ENCODE data around the gene STK32C.
"Not testable (repeated sequence)": the region's sequence is repeated elsewhere in the genome, so short reads cannot be mapped to it uniquely, and the experiment has no call there.

Gene STK32C

GRCh38 chr10:132339276-132339675, 31.5 kb upstream of the STK32C start:
- Histone ChIP-seq H3K9me3 (ENCODE audit: control insufficient read depth in 2 of 2, low read length in 2 of 2) (no peaks in the 10 kb centered on the region), H3K4me1 (ENCODE audit: control insufficient read depth in 2 of 2, insufficient read depth in 2 of 2, low read length in 2 of 2) (no peaks in the 10 kb centered on the region), H3K4me3 (ENCODE audit: low read length in 2 of 2) (no peak overlapping the region), H3K27me3 (ENCODE audit: control insufficient read depth in 2 of 2, insufficient read depth in 2 of 2, low read length in 2 of 2) (no peaks in the 10 kb centered on the region), H3K9ac (ENCODE audit: low read depth in 1 of 2, low read length in 2 of 2) (no peak overlapping the region), H3K27ac (ENCODE audit: low read depth in 2 of 2, low read length in 2 of 2) (no peak overlapping the region), H3K36me3 (ENCODE audit: control insufficient read depth in 2 of 2, insufficient read depth in 2 of 2, low read length in 2 of 2) (no peaks in the 10 kb centered on the region)

DNA sequence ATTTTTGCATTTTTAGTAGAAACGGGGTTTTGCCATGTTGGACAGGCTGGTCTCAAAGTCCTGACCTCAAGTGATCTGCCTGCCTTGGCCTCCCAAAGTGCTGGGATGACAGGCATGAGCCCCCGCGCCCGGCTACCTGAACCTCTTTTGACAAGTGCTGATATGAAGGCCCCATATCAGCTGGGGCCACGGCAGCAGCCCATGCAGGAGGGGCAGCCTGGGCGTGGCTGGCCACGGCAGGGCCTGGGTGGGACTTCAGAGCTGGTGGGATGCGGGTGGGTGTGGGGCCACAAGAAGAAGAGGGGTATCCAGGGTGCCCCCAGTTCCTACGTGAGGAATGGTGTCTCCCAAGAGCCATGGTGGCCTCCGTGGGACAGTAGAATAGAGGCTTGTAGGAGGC, 31.1 kb upstream of the STK32C start:
- H3K4me1 ChIP-seq (ENCODE audit: control insufficient read depth in 2 of 2, insufficient read depth in 2 of 2, low read length in 2 of 2) = no peaks in the 10 kb centered on the region
- no peaks in the 10 kb centered on the region for H3K36me3 ChIP-seq (ENCODE audit: control insufficient read depth in 2 of 2, insufficient read depth in 2 of 2, low read length in 2 of 2)
- no peak overlapping the region for H3K9ac ChIP-seq (ENCODE audit: low read depth in 1 of 2, low read length in 2 of 2)
- no peaks in the 10 kb centered on the region for H3K27me3 ChIP-seq (ENCODE audit: control insufficient read depth in 2 of 2, insufficient read depth in 2 of 2, low read length in 2 of 2)
- no peaks in the 10 kb centered on the region for H3K9me3 ChIP-seq (ENCODE audit: control insufficient read depth in 2 of 2, low read length in 2 of 2)
- no peak overlapping the region for H3K27ac ChIP-seq (ENCODE audit: low read depth in 2 of 2, low read length in 2 of 2)
- H3K4me3 ChIP-seq (ENCODE audit: low read length in 2 of 2) = no peak overlapping the region

DNA sequence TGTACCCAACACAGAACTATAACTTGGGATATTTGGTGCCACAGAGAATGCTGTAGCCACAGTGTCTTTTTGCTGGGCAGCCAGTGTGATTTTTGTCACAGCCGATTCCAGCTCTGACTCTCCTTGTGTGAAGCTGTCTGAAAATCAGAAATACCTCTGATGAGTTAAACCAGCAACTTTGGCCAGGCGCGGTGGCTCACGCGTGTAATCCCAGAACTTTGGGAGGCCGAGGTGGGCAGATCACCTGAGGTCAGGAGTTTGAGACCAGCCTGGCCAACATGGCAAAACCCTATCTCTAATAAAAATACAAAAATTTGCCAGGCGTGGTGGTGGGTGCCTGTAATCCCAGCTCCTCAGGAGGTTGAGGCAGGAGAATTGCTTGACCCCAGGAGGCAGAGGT, 30.1 kb upstream of the STK32C start:
- not testable (repeated sequence) for H3K36me3 ChIP-seq (ENCODE audit: control insufficient read depth in 2 of 2, insufficient read depth in 2 of 2, low read length in 2 of 2); H3K27me3 ChIP-seq (ENCODE audit: control insufficient read depth in 2 of 2, insufficient read depth in 2 of 2, low read length in 2 of 2); H3K27ac ChIP-seq (ENCODE audit: low read depth in 2 of 2, low read length in 2 of 2); H3K9ac ChIP-seq (ENCODE audit: low read depth in 1 of 2, low read length in 2 of 2); H3K4me3 ChIP-seq (ENCODE audit: low read length in 2 of 2); H3K9me3 ChIP-seq (ENCODE audit: control insufficient read depth in 2 of 2, low read length in 2 of 2); H3K4me1 ChIP-seq (ENCODE audit: control insufficient read depth in 2 of 2, insufficient read depth in 2 of 2, low read length in 2 of 2)

DNA sequence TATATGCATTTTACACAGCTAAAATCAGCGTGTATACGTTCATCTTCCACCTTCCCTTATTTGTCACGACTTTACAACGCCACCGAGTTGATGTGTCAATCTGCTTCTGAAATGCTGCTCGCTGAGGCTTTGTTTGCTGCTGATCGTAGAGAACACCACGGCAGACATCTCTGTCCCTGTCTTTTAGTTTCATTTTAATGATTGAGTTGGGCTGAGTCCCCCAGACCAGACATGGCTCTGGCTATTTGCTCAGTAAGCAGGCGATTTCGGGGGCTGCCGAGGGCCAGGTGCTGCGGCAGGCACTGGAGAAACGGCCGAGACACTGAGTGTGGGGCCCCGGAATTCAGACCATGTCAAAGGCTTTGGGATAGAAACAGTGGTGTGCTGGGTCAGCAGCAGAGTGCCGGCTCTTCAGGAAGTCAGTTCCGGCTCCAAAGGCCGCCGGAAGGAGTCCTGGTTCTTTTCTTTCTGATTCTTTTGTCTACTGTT, 29.2 kb upstream of the STK32C start:
- Histone ChIP-seq H3K27me3 (ENCODE audit: control insufficient read depth in 2 of 2, insufficient read depth in 2 of 2, low read length in 2 of 2) (no peaks in the 10 kb centered on the region), H3K9ac (ENCODE audit: low read depth in 1 of 2, low read length in 2 of 2) (peak overlapping the region; percentile 35 to 71), H3K9me3 (ENCODE audit: control insufficient read depth in 2 of 2, low read length in 2 of 2) (no peaks in the 10 kb centered on the region), H3K4me3 (ENCODE audit: low read length in 2 of 2) (peak overlapping the region; percentile 56 to 69), H3K27ac (ENCODE audit: low read depth in 2 of 2, low read length in 2 of 2) (peak overlapping the region; percentile 62), H3K36me3 (ENCODE audit: control insufficient read depth in 2 of 2, insufficient read depth in 2 of 2, low read length in 2 of 2) (no peaks in the 10 kb centered on the region), H3K4me1 (ENCODE audit: control insufficient read depth in 2 of 2, insufficient read depth in 2 of 2, low read length in 2 of 2) (peaks cover 5 to 6% of the 10 kb centered on the region in 2 donors)

DNA sequence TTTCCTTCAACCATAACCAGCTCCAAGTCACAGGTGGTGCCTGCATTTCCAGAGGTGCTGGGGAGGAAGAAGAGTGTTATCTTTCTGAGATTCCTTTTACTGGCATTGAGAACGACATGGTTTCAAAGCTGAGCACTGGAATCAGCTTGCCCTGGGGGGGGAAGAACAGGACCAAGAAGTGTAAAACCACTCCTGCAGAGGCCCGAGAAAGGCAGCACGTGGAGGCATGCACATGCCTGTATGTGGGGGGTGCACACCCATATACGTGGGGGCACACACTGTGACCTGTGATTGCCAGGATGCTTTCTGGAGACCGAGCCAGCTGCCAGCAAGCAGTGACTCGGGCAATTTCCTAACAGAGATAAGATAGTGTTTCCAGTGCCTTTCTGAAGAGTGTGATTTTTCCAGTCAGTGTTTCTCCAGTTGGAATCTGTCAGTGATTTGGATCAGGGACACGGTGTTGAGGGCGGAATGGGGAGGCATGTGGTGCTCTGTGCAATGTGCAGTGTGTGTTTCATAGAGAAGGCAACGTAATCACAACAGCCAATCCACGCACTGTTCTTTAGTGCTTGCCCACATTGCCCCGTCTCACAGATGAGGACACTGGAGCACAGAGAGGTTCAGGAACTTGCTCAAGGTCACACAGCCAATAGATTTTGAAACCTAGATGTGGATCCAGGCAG, 28.5 kb upstream of the STK32C start:
- Histone ChIP-seq H3K9ac (ENCODE audit: low read depth in 1 of 2, low read length in 2 of 2) (no peak overlapping the region), H3K4me3 (ENCODE audit: low read length in 2 of 2) (peak overlapping the region; percentile 56 to 69), H3K27ac (ENCODE audit: low read depth in 2 of 2, low read length in 2 of 2) (peak overlapping the region in 1 of 2 donors; percentile 11), H3K27me3 (ENCODE audit: control insufficient read depth in 2 of 2, insufficient read depth in 2 of 2, low read length in 2 of 2) (no peaks in the 10 kb centered on the region), H3K36me3 (ENCODE audit: control insufficient read depth in 2 of 2, insufficient read depth in 2 of 2, low read length in 2 of 2) (no peaks in the 10 kb centered on the region), H3K4me1 (ENCODE audit: control insufficient read depth in 2 of 2, insufficient read depth in 2 of 2, low read length in 2 of 2) (peaks cover 5 to 9% of the 10 kb centered on the region in 2 donors), H3K9me3 (ENCODE audit: control insufficient read depth in 2 of 2, low read length in 2 of 2) (no peaks in the 10 kb centered on the region)

DNA sequence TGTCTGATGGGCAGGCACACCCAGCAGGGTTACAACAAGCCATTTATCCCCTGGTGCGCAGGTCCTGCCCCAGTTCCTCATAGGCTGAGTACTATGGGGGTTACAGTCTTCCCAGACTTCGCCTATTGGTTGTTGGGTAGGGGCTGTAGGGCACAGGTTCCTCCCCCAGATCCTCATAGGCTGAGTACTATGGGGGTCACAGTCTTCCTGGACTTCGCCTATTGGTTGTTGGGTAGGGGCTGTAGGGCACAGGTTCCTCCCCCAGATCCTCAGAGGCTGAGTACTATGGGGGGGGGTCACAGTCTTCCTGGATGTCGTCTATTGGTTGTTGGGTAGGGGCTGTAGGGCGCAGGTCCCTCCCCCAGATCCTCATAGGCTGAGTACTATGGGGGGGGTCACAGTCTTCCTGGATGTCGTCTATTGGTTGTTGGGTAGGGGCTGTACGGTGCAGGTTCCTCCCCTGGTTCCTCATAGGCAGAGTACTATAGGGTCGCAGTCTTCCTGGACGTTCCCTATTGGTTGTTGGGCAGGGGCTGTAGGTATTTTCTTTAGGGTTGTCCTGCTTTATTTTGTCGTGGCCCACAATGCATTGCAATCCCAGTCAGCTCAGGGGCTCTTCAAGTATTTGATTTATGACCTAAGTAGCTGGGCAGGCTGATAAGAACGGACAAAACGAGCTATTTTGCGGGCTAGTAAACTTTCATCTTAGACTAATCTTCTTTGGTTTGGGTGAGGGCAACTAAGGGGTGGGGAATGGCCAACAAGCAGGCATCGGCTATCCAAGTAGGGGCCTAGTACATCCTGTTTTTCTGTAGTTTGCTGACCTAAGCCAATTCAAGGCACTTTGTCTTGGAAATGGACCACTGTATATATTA, 27.7 kb upstream of the STK32C start:
- Histone ChIP-seq H3K4me1 (ENCODE audit: control insufficient read depth in 2 of 2, insufficient read depth in 2 of 2, low read length in 2 of 2) (peaks cover 7 to 10% of the 10 kb centered on the region in 2 donors), H3K9me3 (ENCODE audit: control insufficient read depth in 2 of 2, low read length in 2 of 2) (no peaks in the 10 kb centered on the region), H3K27me3 (ENCODE audit: control insufficient read depth in 2 of 2, insufficient read depth in 2 of 2, low read length in 2 of 2) (no peaks in the 10 kb centered on the region), H3K4me3 (ENCODE audit: low read length in 2 of 2) (no peak overlapping the region), H3K9ac (ENCODE audit: low read depth in 1 of 2, low read length in 2 of 2) (no peak overlapping the region), H3K27ac (ENCODE audit: low read depth in 2 of 2, low read length in 2 of 2) (peak overlapping the region in 1 of 2 donors; percentile 11), H3K36me3 (ENCODE audit: control insufficient read depth in 2 of 2, insufficient read depth in 2 of 2, low read length in 2 of 2) (no peaks in the 10 kb centered on the region)

DNA sequence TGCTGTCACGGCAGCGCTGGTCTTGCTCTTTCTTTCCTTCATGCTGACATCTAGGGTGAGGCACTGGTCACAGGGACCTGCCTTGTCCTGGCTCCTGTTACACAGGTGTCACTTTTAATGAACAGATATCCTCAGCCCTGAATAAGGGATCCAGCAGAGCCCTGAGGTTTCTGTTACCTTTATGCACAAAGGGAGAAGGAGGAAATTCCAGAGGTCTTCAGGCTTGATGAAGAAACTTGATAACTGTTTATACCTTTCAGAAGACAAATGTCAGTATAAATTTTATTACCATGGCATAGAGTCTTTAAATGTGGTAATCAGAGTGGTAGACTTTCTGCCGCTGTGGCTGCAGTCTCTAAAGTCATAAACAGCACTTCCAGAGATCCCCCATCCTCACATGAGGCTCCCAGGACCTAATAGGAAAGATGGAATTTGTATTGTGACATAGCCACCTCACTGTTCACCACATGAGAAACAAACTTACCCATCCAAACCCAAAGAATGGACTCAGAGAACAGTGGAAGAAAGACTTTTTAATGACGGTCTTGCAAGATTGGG, 27.0 kb upstream of the STK32C start:
- Histone ChIP-seq H3K27ac (ENCODE audit: low read depth in 2 of 2, low read length in 2 of 2) (no peak overlapping the region), H3K36me3 (ENCODE audit: control insufficient read depth in 2 of 2, insufficient read depth in 2 of 2, low read length in 2 of 2) (no peaks in the 10 kb centered on the region), H3K9ac (ENCODE audit: low read depth in 1 of 2, low read length in 2 of 2) (no peak overlapping the region), H3K27me3 (ENCODE audit: control insufficient read depth in 2 of 2, insufficient read depth in 2 of 2, low read length in 2 of 2) (no peaks in the 10 kb centered on the region), H3K9me3 (ENCODE audit: control insufficient read depth in 2 of 2, low read length in 2 of 2) (no peaks in the 10 kb centered on the region), H3K4me3 (ENCODE audit: low read length in 2 of 2) (no peak overlapping the region), H3K4me1 (ENCODE audit: control insufficient read depth in 2 of 2, insufficient read depth in 2 of 2, low read length in 2 of 2) (peaks cover 11 to 13% of the 10 kb centered on the region in 2 donors)

DNA sequence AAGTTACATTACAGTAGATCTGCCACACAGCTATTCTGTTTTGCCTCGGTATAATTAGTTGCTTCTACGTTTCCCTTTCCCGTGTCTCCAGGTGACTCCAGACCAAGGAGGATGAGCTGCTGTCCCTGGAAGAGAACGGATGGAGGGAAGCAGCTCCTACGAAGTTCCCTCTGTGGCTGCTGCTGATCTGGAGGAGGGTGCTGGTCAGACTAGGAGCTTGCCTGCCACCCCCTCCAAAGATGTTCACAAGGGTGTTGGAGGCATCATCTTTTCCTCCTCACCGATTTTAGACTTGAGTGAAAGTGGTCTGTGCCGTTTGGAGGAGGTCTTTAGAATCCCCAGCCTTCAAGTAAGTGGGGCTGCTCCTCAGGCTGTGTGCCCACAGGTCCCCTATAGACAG, 25.6 kb upstream of the STK32C start:
- Histone ChIP-seq H3K4me3 (ENCODE audit: low read length in 2 of 2) (no peak overlapping the region), H3K4me1 (ENCODE audit: control insufficient read depth in 2 of 2, insufficient read depth in 2 of 2, low read length in 2 of 2) (peaks cover 11 to 13% of the 10 kb centered on the region in 2 donors), H3K36me3 (ENCODE audit: control insufficient read depth in 2 of 2, insufficient read depth in 2 of 2, low read length in 2 of 2) (no peaks in the 10 kb centered on the region), H3K27me3 (ENCODE audit: control insufficient read depth in 2 of 2, insufficient read depth in 2 of 2, low read length in 2 of 2) (no peaks in the 10 kb centered on the region), H3K27ac (ENCODE audit: low read depth in 2 of 2, low read length in 2 of 2) (no peak overlapping the region), H3K9ac (ENCODE audit: low read depth in 1 of 2, low read length in 2 of 2) (no peak overlapping the region), H3K9me3 (ENCODE audit: control insufficient read depth in 2 of 2, low read length in 2 of 2) (no peaks in the 10 kb centered on the region)

DNA sequence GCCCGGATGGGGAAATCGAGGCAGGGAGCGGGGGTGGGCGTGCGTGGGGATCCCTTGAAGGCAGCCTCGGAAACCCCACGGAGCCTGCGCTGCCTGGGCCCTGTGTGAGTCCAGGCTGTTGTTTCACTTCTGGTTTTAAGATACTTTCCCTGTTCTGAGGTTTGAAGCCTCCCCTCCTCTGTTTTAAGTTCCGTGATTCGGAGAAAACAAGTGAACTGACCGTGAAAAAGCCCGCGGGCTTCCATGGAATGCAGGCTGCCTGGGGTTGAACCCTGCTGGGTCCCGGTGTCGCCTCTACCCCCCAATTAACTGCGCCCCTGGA, 24.6 kb upstream of the STK32C start:
- H3K27me3 ChIP-seq (ENCODE audit: control insufficient read depth in 2 of 2, insufficient read depth in 2 of 2, low read length in 2 of 2) = no peaks in the 10 kb centered on the region
- H3K9ac ChIP-seq (ENCODE audit: low read depth in 1 of 2, low read length in 2 of 2) = peak overlapping the region; percentile 74 to 83
- H3K9me3 ChIP-seq (ENCODE audit: control insufficient read depth in 2 of 2, low read length in 2 of 2) = no peaks in the 10 kb centered on the region
- peaks cover 11 to 13% of the 10 kb centered on the region in 2 donors for H3K4me1 ChIP-seq (ENCODE audit: control insufficient read depth in 2 of 2, insufficient read depth in 2 of 2, low read length in 2 of 2)
- H3K4me3 ChIP-seq (ENCODE audit: low read length in 2 of 2) = peak overlapping the region; percentile 78 to 99
- H3K27ac ChIP-seq (ENCODE audit: low read depth in 2 of 2, low read length in 2 of 2) = peak overlapping the region; percentile 82 to 83
- H3K36me3 ChIP-seq (ENCODE audit: control insufficient read depth in 2 of 2, insufficient read depth in 2 of 2, low read length in 2 of 2) = no peaks in the 10 kb centered on the region

All from mucosa of rectum (tissue), 2 donors.